Fibroblast of lung (primary cell): Measurements from ENCODE around the gene TAF11L2.

Source experiments
- EZH2 ChIP-seq: IDR thresholded peaks from 2 replicates; pipeline ENCODE4 v1.5.1; 2012; ENCODE audit warnings: low read length, control low read depth, mild to moderate bottlenecking; ENCODE audit errors: missing control alignments
- TF ChIP-seq, protein P1 (sequence below), 2 donors: IDR thresholded peaks in 1 of 2; conservative IDR thresholded peaks in 1 of 2; 1 replicate in 1 of 2; 2 replicates in 1 of 2; pipeline ENCODE4 v1.5.1; 2011 to 2012; ENCODE audit warnings: low read length in 2 of 2, control low read depth in 1 of 2, inconsistent platforms in 1 of 2, low read depth in 1 of 2, mild to moderate bottlenecking in 1 of 2

DNA sequence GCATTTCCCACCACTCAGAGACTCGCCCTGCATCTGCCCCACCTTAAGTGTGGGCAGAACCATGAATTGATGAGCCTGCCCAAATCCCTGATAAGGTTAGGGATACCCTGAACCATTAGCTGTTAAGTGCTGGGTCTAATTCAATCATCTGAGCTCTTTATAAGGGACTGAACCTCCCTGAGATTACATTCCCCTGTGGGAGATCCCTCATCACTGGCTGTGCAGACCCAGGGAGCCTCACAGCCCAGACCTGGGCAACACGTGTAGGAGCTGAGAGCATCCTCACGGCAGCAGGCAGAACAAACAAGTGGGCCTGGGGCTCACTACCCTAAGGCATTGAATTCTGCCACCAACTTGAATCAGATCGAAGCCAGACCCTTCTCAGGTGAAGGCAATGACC lies 585 bp upstream of the TAF11L2 start:
- TF ChIP-seq, protein P1, sequence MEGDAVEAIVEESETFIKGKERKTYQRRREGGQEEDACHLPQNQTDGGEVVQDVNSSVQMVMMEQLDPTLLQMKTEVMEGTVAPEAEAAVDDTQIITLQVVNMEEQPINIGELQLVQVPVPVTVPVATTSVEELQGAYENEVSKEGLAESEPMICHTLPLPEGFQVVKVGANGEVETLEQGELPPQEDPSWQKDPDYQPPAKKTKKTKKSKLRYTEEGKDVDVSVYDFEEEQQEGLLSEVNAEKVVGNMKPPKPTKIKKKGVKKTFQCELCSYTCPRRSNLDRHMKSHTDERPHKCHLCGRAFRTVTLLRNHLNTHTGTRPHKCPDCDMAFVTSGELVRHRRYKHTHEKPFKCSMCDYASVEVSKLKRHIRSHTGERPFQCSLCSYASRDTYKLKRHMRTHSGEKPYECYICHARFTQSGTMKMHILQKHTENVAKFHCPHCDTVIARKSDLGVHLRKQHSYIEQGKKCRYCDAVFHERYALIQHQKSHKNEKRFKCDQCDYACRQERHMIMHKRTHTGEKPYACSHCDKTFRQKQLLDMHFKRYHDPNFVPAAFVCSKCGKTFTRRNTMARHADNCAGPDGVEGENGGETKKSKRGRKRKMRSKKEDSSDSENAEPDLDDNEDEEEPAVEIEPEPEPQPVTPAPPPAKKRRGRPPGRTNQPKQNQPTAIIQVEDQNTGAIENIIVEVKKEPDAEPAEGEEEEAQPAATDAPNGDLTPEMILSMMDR (conservative IDR thresholded peaks at IDR 0.05 in 1 of 2, IDR thresholded peaks at IDR 0.05 in 1 of 2; ENCODE audit: low read depth in 1 of 2, low read length in 2 of 2) = no peak
- no peak for TF ChIP-seq EZH2
